ENCODE data around the gene METTL24.

METTL24 gene

DNA sequence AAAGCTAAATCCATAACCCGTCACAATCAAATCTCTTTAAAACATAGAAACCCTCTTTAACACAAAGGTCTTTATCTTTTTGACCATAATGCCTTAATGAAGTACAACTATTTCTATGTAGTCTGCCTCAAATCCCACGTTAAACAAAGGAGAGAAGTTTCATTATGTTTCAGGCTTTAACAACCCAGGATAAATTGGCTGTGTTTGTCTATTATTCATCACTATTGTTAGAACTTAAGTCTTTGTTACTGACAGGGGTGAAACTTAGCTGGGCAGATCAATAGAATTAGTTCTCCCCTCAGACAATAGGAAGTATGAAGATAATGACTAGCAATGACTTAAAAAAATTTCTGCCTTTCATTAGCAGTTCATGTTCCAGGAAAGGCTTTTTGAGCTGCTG lies 10.1 kb upstream of the METTL24 start:
- TF ChIP-seq, protein P1, sequence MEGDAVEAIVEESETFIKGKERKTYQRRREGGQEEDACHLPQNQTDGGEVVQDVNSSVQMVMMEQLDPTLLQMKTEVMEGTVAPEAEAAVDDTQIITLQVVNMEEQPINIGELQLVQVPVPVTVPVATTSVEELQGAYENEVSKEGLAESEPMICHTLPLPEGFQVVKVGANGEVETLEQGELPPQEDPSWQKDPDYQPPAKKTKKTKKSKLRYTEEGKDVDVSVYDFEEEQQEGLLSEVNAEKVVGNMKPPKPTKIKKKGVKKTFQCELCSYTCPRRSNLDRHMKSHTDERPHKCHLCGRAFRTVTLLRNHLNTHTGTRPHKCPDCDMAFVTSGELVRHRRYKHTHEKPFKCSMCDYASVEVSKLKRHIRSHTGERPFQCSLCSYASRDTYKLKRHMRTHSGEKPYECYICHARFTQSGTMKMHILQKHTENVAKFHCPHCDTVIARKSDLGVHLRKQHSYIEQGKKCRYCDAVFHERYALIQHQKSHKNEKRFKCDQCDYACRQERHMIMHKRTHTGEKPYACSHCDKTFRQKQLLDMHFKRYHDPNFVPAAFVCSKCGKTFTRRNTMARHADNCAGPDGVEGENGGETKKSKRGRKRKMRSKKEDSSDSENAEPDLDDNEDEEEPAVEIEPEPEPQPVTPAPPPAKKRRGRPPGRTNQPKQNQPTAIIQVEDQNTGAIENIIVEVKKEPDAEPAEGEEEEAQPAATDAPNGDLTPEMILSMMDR (IDR thresholded peaks at IDR 0.05): no peak

- TF ChIP-seq, protein P1 (IDR thresholded peaks at IDR 0.05): no peak
Observed at GRCh38 chr6:110367825-110368224, 9.7 kb upstream of the METTL24 start.

GRCh38 chr6:110366975-110367374 lies 8.8 kb upstream of the METTL24 start:
- TF ChIP-seq, protein P1 (IDR thresholded peaks at IDR 0.05): no peak

DNA sequence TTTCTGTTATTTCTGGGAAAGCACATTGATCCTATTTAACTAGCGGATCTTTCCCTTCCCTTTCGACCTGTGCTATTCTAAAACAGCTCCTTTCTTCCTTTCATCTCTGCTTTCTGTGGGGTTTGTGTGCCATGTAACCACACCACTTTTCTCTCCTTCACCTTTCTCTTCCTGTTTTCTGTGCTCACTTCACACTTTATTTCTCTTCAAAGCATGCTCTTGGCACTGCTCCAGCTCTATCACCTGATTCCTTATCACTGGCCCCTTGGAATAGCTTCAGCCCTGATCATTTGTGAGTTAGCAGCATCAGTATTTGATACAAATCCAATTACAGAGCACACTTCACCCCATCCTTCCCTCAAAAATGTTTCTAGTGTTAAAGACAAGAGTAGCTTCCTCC lies 8.1 kb upstream of the METTL24 start:
- TF ChIP-seq, protein P1 (IDR thresholded peaks at IDR 0.05): no peak

DNA sequence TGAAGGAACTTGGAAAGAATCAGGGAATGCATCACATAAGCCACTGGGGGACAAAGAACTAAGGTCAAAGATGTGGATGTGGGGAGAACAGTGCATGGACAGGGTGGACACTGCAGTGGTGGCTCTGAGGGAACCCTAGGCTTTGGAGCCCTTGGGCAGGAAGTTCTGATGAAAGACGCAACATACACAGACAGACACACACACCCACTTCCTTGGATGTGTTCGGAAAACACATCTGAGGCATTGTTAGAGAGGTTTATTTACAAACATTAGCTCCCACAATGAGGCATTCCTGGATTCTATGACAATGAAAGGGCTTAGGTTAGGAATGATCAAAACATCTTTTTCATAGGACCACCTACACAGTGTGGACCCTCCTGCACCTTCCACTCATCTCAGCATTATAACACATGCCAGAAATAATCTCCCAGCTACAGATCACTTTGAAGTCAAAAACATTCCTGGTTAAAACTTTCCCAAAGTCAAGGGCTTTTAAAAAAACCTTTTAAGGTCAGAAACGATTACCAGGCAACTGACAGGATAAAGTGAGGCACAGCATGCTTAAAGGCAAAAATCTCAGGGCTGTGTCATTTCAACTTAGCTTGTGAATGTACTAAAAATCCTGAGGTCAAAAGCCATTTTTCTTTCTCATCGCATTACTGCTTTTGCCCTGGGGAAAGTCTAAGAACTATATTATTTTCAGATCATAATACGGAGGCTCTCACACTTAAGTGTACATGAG lies 6.4 kb upstream of the METTL24 start:
- TF ChIP-seq, protein P1 (IDR thresholded peaks at IDR 0.05): no peak

- TF ChIP-seq, protein P1 (IDR thresholded peaks at IDR 0.05): no peak
Observed at GRCh38 chr6:110363748-110364147, 5.6 kb upstream of the METTL24 start.

- TF ChIP-seq, protein P1 (IDR thresholded peaks at IDR 0.05): no peak
Observed at GRCh38 chr6:110360676-110361075, 2.5 kb upstream of the METTL24 start.

DNA sequence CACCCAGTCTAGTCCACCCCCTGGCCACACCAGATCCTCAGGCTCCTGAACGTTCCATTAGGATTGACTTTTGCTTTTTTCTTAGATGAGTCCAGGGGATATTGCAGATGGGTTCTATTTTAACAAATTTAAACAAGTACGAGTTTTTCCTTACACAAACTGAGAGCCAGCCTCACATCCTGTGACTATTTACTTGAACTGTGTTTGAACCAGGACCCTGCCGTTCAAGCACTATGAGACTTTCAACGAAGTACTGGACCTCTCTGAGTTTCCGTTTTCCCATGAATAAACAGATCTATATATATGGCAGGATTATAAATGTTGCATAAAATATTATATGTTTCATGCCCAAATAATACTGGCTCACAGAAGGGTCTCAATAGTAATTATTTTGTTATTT lies 1.4 kb upstream of the METTL24 start:
- TF ChIP-seq, protein P1 (IDR thresholded peaks at IDR 0.05): no peak

All from LNCAP (cell line).